Measurements from ENCODE around the gene ANKRD40CL.

GRCh38 chr17:50739098-50739497, 28.2 kb downstream of the ANKRD40CL start:
- TF ChIP-seq POLR2H (tag; IDR thresholded peaks at IDR 0.05; ENCODE audit: low read depth) (no peak), PCBP2 (IDR thresholded peaks at IDR 0.05; ENCODE audit: low read depth, low read length, poor library complexity, severe bottlenecking) (no peak), TBP (optimal IDR thresholded peaks at IDR 0.05; ENCODE audit: low read depth, low read length) (no peak), TEAD4 (IDR thresholded peaks at IDR 0.05; ENCODE audit: low read length) (no peak), TEAD4 (CRISPR knock-in tag; IDR thresholded peaks at IDR 0.05; ENCODE audit: borderline replicate concordance) (no peak), CTCF (IDR thresholded peaks at IDR 0.05 in 2 of 3, conservative IDR thresholded peaks at IDR 0.05 in 1 of 3; ENCODE audit: insufficient read depth in 2 of 3, low read depth in 1 of 3, low read length in 3 of 3) (no peak), NR2F6 (CRISPR knock-in tag; IDR thresholded peaks at IDR 0.05) (no peak), LARP7 (IDR thresholded peaks at IDR 0.05) (no peak), NBN (IDR thresholded peaks at IDR 0.05; ENCODE audit: low read depth) (no peak), U2AF2 (optimal IDR thresholded peaks at IDR 0.05; ENCODE audit: low read depth, low read length) (no peak), ZNF766 (CRISPR knock-in tag; conservative IDR thresholded peaks at IDR 0.05) (no peak), TCF7 (IDR thresholded peaks at IDR 0.05; ENCODE audit: borderline replicate concordance) (no peak), CC2D1A (IDR thresholded peaks at IDR 0.05) (no peak)

Measured in K562 (cell line).